AG08395 (cell line): ENCODE measurements around the gene SPR.
A peak's percentile ranks its signal among the peaks of the same experiment; 100 is the strongest.

Experiments
- DNase-seq: peaks from one replicate; pipeline ENCODE4 v3.0.0; 2012; ENCODE audit warnings: mixed read lengths, low spot score

Gene SPR

DNA sequence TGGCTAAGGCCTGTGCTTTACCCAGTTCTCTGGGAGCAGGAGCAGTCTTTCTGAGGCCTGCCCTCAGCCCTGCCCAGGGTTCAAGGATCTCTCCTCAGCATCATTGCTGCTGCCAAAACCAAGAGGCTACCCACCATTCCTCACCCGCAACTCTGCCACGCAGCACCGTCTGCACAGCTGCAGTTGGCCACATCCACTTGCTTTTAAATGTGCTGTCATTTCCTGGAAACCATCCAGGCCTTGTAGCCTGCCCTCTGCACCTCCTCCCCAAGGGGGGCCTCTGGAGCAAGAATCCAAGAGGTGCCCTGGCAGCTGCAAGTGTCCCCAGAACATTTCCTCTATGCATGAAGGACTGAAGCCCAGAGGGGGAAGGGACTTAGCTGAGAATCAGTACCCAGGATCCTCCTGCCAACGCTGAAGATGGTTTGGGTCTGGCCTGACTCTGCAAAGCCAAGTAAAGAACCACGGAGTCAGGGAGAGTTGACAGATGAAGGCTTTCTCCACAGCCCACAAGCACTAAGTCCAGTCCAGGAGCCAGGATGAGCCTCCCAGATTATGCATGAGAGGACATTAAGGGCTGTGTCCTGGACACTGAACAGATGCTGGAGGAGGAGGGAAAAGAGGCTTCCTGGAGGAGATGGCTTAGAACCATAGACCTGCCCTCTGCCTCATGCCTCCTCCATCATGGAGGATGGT lies 45.0 kb downstream of the SPR start:
- DNase-seq = peak; percentile 26

DNA sequence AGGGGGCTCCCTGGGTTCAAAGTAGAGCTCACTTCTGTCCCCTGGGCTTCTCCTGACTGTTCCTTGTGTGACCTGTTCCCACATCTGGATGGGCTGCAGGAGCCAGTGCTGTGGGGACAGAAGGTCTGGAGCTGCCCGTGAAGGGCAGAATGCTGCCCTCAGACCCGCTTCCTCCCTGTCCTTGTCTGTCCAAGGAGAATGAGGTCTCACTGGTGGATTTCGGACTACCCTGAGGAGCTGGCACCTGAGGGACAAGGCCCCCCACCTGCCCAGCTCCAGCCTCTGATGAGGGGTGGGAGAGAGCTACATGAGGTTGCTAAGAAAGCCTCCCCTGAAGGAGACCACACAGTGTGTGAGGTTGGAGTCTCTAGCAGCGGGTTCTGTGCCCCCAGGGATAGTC lies 45.6 kb downstream of the SPR start:
- no peak for DNase-seq

DNA sequence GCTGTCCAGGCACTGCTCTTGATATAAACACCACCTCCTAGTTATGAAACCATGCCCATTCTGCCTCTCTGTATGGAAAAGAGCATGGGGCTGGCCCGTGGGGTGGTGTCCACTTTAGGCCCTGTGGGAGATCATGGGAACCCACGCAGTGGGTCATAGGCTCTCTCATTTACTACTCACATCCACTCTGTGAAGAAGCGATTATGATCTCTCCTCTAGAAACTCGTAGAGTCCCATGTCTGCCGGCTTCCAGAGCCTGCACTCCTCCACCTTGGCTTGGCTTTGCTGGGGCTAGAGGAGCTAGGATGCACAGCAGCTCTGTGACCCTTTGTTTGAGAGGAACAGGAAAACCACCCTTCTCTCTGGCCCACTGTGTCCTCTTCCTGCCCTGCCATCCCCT lies 46.0 kb downstream of the SPR start:
- no peak for DNase-seq

DNA sequence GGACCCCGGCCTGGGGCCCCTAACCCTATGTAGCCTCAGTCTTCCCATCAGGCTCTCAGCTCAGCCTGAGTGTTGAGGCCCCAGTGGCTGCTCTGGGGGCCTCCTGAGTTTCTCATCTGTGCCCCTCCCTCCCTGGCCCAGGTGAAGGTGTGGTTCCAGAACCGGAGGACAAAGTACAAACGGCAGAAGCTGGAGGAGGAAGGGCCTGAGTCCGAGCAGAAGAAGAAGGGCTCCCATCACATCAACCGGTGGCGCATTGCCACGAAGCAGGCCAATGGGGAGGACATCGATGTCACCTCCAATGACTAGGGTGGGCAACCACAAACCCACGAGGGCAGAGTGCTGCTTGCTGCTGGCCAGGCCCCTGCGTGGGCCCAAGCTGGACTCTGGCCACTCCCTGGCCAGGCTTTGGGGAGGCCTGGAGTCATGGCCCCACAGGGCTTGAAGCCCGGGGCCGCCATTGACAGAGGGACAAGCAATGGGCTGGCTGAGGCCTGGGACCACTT lies 46.5 kb downstream of the SPR start:
- no peak for DNase-seq

DNA sequence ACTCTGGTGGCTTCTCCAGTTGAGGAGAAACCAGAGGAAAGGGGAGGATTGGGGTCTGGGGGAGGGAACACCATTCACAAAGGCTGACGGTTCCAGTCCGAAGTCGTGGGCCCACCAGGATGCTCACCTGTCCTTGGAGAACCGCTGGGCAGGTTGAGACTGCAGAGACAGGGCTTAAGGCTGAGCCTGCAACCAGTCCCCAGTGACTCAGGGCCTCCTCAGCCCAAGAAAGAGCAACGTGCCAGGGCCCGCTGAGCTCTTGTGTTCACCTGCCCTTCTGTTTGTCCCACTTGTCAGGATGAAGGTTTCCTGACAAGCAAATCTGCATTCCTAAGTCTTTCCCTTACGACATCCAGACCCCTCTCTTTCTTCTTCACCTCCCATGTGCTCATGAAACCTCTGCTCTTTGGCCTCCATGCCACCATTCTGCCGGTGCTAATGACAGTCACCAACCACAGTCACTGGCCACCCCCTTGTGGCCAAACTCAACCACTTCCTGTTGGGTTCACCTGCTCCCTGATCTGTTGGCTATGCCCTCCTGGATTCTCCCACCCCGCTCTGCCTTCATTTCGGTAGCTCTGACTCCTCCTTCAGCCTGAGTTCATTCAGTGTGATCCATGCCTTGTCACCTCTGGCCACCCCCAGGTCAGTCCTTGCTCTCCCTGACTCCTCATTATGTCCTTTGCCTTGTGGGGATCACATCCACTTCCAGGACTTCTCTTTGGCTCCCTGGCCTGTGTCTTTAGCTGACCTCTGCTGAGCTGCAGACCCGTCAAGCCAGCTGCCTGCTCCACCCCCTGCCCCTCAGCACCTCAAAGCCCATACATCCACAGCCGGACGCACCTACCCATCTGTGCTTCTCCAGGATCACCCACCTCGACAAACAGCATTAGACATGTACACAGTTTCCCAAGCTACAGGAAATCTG lies 47.7 kb downstream of the SPR start:
- no peak for DNase-seq

DNA sequence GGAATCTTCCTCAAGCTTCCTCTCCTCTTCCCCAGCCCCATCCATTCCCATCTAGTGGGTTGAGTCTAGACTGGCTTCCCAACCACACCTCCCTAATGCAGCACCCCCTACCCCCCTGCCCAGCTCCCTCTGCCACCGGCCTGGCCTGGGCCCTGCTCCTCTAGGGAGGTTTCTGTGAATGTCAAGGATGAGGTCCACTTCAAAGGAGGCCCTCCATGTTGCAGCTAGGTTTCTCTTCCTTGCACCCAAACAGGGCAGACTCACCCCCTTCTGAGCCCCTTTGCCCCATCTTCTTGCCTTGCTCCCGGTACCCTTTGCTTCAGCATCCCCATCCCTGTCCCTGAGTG lies 48.4 kb downstream of the SPR start:
- no peak for DNase-seq

DNA sequence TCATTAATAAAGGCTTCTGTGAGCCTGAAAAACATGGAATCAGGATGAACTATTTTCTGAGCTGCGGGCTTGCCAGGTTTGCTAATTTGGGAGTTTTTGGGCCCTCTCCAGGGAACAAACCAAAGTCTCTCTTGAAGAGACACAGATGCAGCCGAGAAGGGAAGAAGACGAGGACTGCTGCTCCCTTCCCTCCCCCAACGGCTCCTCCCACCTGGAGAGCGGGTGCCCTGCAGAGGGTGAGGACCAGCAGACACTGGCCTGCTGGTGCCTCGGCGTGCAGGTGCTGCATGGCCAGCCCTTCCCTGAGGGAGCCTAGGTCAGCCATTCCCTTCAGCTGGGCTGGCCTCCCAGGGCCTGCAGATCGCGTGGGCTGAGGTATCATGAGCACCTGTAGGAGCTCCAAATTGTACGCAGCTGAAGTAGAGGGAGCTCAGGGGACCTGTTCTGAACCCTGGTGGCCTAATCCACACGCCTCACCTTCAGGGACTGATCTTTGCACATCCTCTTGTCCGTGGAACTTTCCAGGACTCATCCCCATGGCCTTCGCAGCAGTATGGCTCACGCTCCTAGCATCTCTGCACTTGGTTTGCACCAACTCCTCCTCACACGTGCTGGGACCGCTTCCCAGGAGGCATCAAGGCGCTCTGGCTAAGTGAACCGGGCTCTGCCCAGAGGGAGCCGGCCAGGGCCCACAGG lies 49.6 kb downstream of the SPR start:
- DNase-seq = peak; percentile 31

DNA sequence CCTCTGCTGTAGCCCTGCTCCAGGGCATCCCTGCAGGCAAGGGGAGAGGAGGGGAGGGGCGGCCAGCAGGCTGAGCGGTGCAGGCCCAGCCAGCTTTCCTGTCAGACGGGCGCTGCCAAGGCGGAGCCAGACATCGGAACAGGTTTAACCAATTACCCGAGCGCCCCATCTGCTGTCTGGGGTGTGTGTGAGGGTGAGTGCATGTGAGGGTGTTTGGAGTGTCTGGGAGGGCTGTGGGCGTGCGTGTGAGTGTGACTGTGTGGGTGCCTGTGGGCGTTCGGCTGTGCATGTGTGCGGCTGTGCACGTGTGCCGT lies 50.1 kb downstream of the SPR start:
- peak; percentile 22 for DNase-seq

DNA sequence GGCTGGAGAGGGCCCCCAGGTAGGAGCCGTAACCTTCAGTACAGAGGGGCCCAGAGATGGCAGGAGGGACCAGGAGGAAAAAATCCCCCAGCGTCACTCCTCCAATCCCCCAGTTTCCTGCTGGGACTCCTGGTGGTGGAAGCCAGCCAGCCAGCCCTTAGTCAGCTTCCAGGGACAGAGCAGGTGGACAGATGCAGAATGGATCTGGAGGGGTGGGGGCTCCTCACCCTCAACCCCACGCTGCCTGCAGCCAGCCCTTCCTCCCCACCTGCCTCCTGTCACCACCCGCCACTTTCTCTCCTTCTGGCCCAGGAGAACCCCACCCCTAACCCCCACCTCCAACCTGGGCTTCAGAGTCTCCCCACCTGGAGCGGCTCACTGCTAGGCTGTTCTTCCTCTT lies 51.2 kb downstream of the SPR start:
- no peak for DNase-seq

DNA sequence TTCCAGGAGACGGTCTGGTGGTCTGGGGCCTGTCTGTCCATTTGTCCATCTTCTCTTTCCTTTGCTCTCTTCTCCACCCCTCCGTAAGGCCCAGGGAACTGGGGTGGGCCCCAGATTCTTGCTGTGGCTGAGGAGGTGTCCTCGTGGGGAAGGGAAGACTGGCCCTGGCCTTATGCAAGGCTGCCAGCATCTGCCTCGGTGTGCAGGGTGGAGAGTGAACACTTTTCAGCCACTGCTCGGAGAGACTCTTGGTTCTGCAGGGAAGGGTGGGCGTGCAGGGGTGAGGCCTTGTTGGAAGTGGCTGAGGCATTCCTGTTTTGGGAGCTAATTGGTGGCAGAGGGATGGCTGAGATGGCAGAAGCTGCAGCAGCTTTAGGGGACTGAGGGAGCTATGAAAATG lies 53.2 kb downstream of the SPR start:
- no peak for DNase-seq

DNA sequence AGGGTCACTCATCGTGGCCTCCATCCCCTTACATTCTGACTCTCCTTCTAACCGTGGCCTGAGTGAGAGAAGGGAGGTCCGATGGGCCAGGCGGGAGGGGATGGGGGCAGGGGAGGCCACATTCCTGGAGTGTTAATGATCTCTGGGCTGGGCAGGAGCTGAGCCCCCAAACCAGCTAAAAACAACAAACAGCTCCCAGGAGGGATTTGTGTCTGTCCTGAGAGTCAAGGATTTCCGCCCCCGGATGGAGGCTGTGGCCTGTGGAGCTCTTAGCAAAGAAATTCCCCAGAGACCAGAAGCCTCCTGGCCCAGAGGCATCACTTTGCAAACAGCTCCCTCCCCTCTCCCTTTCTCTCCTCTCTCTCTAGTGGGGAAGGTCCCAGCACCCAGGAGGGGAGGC lies 53.6 kb downstream of the SPR start:
- peak; percentile 53 for DNase-seq
